HFF-Myc (cell line): Measurements from ENCODE around the gene NAPA.
A peak's percentile ranks its signal among the peaks of the same experiment; 100 is the strongest.

Source experiments
- DNase-seq: peaks from one replicate; pipeline ENCODE4 v3.0.0-alpha.2; 2011; ENCODE audit warnings: low read depth; ENCODE audit errors: extremely low read depth
- H3K4me3 ChIP-seq: replicated peaks from 2 replicates; pipeline ENCODE4 v1.5.1; 2011; ENCODE audit warnings: low read depth, mild to moderate bottlenecking, control low read depth, low read length
- CTCF ChIP-seq: IDR thresholded peaks from 2 replicates; pipeline ENCODE4 v1.5.1; 2012; ENCODE audit warnings: mild to moderate bottlenecking, low read depth, low read length, control low read depth; ENCODE audit errors: missing control alignments

The NAPA gene

DNA sequence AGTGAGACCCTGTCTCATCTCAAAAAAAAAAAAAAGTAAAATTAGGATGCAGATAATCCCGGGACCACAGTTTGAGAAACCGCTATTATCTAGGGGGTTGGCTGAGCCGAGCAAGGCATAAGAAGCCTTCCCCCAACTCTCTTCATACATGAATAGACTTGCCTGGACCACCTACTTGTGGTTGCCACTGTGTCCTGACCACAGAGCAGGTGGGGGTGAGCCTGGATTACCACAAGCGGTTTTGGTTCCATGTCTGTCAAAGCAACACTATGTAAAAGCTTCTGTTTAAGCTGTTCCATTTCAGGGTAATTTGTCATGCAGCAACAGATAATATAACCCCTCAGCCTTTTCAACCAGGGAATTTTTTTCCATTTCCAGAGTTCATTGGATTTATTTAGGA, 3.3 kb upstream of the NAPA start:
- no peak for TF ChIP-seq CTCF
- DNase-seq = no peak
- no peak overlapping the region for H3K4me3 ChIP-seq

GRCh38 chr19:47514151-47514868, 553 bp downstream of the NAPA start:
- DNase-seq = no peak
- no peak for TF ChIP-seq CTCF
- peak overlapping the region; percentile 87 for H3K4me3 ChIP-seq

DNA sequence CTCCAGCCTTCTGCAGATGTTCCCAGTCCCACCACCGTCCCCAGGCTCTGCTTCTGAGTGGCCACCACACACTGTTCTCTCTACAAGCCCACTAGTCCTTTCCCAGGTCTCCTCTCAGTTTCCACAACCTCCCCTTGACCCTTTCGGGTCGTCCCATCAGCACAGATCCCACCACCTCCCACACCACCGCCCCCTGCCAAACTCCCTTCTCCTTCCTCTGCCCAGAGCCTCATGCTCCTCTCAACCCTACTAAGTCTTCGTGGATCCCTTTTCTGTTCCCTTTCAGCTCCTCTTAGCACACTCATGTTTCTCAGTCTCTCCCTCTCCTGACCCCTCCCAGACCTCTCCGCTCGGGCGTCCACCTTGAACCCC, 1.9 kb downstream of the NAPA start:
- DNase-seq = no peak
- TF ChIP-seq CTCF = no peak
- H3K4me3 ChIP-seq = peak overlapping the region; percentile 87

DNA sequence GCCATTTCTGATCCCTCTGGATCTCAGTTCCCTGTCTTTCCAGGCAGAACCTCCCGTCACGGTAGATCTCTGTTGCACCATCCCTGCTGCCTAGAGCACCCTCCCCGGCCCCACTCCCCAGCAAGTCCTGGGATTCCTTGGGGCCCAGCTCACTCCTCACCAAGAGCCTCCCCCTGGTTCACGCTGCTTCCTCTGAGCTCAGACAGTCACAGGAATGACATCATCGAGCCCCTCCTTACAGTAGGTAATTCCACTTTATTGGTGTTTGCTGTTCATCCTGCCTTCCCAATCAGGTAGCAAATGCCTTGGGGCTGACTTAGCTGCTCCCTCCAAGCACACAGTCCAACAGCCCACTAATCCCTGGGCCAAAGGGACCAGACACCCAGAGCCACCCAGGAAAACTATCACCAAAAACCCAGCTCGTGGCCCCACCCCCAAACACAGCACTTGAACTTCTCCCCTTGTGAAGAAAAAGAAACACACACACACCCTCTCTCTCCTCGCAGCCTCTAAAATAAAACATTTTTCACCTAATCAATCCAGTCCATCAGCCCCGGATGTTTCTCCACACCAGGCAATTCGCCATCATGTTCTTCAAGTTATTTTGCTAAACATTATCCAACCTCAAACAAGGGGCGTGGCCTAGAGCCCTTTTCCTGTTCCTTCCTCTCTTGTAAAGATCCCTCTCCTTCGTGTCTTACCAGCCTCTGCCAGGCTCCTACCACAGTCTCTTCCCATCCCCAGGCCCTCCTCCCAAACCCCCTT, 2.5 kb downstream of the NAPA start:
- H3K4me3 ChIP-seq = peak overlapping the region; percentile 87
- no peak for DNase-seq
- no peak for TF ChIP-seq CTCF

DNA sequence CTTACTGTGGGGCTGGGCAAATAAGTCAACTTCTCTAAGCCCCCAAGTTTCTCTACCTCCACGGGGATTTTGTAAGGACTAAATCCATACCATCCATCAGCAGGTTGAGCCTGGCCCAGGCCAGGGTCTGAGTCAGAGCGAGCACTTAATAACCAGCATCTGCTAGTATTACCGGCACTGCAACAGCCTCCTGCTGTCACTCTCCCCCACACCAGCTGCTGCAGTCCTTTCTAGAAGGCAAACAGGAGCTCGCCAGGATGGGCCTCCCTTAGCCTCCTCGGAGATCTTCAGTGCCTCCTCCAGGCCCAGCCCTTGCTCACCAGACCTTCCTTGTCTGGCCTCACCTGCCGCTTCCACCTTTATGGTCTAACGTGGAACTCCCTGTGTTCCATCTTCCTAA, 3.2 kb downstream of the NAPA start:
- no peak for DNase-seq
- no peak for TF ChIP-seq CTCF
- H3K4me3 ChIP-seq = no peak overlapping the region

GRCh38 chr19:47511128-47511517, 3.7 kb downstream of the NAPA start:
- no peak overlapping the region for H3K4me3 ChIP-seq
- DNase-seq = no peak
- no peak for TF ChIP-seq CTCF
